HL-60/S4 treated with retinoic acid at 250 ng/mL for 4 days and 3 days (cell line): ENCODE data around the gene SMARCAL1.

Experiments
- in situ Hi-C: fragments of 300-500 bp; cut with MboI; formaldehyde crosslinking; loops from 2 replicates; pipeline ENCODE4 v1.7.0; 2022; ENCODE audit warnings: low sequenced_read_pairs

The SMARCAL1 gene

GRCh38 chr2:216426166-216426777 lies 14.0 kb downstream of the SMARCAL1 start:
- in situ Hi-C loops: no loop called here

GRCh38 chr2:216426938-216427337 lies 14.7 kb downstream of the SMARCAL1 start:
- in situ Hi-C loops: no loop called here

DNA sequence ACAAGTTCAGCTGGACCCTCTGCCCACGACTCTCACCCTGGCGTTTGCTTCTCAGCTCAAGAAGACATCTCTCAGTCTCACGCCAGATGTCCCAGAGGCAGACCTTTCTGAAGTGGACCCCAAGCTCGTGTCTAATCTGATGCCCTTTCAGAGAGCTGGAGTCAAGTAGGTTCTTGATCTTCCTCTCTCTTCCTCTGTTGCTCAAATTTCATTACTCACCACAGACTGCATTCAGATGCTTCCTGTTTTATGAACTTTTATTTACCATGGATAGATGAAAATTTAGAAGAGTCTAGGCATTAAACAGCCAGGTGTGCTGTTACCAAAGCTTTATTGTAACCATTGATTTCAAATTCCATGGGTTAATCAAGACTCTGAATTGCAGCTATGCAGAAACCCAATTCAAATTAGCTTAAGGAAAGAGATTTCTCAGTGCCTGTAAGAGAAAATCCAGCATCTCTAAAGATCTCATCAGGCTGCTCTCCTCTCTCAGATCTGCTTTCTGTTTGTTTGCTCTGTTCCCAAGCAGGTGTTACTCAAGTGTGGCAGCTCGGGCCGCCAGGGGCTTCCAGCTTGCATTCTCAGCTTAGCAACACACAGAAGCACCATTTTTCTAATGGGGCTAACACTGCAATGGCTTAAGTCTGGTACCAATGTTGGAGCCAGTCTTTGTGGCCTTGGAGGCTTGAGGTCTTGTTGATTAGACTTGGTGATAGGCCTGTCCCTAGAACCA lies 16.5 kb downstream of the SMARCAL1 start:
- in situ Hi-C loops: no loop called here

DNA sequence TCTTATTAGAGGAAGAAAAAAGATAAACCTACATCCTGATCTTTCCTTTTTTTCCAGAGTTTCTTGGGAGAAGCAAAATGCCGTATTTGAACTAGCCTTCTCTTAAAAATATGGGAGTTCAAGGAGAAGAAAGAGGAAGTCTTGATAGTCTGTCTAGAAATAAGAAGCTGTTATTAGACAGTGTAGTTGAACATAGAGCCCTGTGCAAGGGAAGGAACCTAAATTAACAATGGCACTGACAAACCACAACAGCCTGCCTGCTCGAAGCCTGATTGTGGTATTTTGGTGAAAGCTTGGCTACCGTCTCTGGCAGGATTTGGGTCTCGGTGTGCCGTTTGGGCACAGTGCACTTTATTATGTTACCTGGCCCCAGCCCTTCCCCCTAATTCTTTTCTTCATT lies 17.1 kb downstream of the SMARCAL1 start:
- in situ Hi-C loops: no loop called here

DNA sequence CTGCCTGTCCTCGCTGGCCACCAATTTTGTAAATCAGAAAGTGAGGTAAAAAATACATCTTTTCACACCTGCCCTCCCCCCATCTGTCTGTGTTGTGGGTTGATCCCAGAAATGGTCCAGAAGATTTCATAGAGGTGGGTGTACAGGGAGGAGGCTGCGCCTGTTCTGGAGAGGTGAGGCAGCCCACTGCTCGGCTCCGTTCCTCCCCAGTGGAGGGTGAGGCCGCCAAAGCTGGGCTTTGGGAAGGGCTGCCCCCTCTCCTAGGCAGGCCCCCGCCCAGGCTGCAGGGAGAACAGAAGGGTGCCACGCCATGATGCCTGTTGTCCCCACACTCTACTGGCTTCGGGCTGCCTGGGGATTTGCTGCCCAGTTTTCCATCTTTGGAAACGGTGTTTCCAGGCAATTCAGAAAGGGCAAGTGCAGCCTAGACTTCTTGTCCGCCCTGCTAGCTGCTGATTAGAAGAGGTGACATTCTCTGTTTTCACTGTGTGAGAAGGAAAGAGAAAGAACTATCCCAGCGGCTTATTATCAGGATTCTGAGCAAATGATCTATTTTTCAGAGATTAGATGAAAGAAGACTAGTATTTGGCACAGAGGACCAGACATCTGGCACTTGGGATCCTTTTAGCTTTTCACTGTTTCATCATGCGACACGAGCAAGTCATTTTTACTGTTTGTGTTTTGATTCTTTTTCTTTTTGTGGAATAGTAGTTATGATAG lies 18.7 kb downstream of the SMARCAL1 start:
- in situ Hi-C loops: no loop called here

DNA sequence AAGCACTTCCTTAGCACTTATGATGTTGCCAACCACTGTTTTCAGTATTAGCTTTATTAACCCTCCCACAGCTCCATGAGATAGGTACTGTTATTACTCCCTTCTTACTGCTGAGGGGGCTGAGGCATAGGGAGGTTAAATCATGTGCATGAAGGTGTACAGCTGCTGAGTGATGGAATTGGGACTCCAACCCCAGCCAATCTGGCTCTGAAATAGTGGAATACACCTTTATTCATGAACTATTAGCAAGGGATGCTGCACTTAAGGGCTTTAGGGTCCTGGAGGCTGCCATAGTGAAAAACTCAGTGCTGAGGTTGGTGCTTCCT lies 19.2 kb downstream of the SMARCAL1 start:
- in situ Hi-C loops: no loop called here

DNA sequence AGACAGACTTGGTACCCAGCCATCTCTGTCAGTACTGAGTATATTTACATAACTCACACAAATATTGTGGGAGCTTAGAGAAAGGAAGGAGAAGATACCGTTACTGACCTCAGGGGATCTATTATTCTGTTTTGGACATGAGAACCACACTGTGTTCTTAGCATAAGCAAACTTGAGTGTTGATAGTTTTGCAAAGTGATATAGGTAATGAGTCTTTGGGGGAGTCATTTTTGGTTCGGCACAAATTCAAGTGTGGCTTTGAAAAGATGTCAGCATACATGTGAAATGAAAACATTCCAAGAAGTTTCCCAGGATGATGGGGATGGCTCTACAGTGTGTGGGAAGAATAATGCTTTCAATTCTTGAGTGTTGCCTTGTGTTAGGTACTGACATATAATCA lies 24.1 kb downstream of the SMARCAL1 start:
- in situ Hi-C loops: no loop called here

GRCh38 chr2:216441308-216442010 lies 29.2 kb downstream of the SMARCAL1 start:
- in situ Hi-C loops: no loop called here

GRCh38 chr2:216445501-216445900 lies 33.2 kb downstream of the SMARCAL1 start:
- in situ Hi-C loops: no loop called here

DNA sequence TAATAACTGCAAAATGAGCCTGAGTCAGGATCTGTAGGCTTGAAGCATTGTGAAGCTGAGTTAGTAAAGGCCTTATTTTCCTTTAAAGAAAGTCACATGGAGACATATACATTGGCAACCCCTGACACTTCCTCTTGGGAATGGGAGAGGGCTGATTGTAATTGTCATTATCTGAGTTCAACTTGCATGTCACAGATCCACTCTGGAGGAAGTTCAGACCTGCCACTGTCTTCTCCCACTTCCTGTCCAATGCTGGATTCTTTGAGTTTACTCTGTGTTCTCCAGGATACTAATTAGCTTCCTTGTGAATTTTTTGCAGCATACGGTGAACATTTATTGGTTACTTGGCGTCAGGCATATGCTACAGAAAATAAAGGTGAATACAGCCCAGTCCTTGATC lies 34.1 kb downstream of the SMARCAL1 start:
- in situ Hi-C loops: no loop called here

DNA sequence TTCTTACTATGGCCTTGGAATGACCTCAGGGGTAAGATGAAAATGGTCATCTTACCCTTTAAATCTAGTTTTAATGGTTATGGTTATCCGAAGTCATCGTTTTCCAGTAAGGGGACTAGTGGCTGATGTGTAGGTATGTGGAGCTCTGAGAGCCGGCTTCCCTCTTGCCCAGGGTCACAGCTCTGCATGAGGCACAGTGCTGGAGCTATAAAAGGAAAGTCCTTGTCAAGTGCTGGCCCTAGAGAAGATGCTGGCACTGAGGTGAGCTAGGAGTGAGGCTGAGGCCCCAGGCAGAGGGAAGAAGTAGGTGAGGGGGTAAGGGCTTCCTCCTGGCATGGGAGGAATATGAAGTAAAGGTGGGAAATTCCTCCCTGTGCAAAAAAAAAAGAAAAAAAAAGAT lies 35.0 kb downstream of the SMARCAL1 start:
- in situ Hi-C loops: no loop called here

DNA sequence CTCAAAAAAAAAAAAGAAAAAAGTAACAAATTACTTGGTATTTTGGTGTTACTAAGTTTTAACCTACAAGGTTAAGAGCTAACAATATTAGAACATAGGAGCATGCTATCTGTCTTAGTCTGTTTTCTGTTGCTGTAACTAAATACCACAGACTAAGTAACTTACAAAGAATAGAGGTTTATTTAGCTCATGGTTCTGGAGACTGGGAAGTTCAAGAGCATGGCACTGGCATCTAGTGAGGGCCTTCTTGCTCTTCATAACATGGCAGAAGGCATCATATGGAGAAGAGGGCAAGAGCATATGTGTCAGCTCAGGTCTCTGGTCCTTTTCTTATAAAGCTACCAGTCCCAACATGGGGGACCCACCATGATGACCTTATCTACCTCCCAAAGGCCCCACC lies 36.5 kb downstream of the SMARCAL1 start:
- in situ Hi-C loops: no loop called here

GRCh38 chr2:216450346-216450745 lies 38.1 kb downstream of the SMARCAL1 start:
- in situ Hi-C loops: no loop called here

DNA sequence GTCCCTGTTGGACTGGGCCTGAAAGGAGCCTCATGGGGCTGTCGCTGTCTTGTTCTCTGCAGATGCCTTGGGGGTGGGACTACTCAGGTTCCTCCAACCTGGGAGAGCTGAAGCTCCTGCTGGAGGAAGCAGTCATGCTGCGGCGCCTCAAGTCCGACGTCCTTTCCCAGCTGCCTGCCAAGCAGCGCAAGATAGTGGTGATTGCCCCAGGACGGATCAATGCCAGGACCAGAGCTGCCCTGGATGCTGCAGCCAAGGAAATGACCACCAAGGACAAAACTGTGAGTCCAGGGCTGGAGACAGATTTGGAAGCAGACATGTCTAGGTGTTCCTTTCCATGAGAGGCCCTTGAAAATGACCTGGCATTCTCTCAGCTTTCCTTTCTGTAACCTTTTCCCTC lies 38.5 kb downstream of the SMARCAL1 start:
- in situ Hi-C loops: no loop called here

- in situ Hi-C loops: no loop called here
Observed at GRCh38 chr2:216453955-216454614, 41.8 kb downstream of the SMARCAL1 start.

DNA sequence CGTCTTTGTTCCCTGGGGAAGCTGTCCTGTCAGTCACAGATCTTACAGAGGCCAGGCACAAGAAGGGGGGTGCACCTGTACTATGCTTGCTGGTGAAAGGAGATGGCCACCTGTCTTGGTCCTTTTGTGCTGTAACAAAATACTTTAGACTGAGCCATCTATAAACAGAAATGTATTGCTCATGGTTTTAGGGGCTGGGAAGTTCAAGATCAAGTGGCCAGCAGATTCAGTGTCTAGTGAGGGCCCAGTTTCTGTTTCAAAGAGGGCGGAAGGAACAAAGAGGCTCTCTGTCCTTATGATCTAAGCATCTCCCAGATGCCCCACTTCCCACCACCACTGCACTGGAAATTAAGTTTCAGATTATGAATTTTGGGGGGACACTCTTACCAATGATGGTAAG lies 50.9 kb downstream of the SMARCAL1 start:
- in situ Hi-C loops: no loop called here

- in situ Hi-C loops: no loop called here
Observed at GRCh38 chr2:216464104-216464720, 51.9 kb downstream of the SMARCAL1 start.

DNA sequence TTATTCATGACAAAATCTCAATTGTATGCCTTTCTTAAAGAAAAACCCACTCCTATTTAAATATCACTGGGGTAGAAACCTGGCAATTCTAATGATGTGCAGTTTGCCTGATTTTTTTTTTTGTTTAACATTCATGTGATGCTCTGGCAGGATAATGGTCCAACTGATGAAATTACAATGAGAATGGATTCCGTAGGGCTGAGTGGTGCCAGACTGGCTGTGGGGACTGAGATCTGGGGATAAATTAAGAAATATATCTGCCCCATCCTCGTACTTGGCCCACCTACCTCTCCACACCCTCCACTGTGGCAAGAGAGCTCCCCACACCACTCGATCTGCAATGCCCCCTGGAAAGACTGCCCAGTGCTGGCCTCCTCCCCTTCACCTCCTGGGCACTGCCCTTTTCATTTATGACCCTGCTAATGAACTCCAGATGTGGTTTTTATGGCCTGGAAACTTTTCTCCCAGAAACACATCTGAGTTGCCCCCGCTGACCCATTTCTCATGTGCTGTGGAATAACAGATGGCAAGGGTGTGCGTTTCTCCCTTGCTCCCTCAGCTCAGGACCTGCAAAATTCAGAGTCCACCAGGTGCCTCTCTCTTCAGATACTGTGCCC lies 53.4 kb downstream of the SMARCAL1 start:
- in situ Hi-C loops: no loop called here

DNA sequence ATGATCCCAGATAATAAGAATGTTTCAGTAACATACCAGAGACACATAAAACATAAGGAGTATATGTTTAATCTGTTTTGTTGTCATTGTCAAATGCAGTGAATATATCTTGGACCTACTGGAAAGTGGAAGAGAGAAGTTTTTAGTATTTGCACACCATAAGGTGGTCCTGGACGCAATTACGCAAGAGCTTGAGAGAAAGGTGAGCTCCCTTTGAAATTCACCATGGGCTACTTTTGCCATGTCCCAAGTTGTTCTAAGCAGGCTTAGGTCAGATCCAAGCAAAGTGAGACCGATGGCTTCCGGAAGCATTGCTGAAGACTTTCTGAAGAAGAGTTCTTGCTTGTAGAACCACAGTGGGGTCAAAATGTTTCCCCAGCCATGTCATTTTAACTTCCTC lies 55.6 kb downstream of the SMARCAL1 start:
- in situ Hi-C loops: no loop called here

- in situ Hi-C loops: no loop called here
Observed at GRCh38 chr2:216469661-216470060, 57.4 kb downstream of the SMARCAL1 start.
